PFSK-1 (cell line): Measurements from ENCODE around the gene TRIM29.

Experiments used
- FOXP2 ChIP-seq: optimal IDR thresholded peaks from 2 replicates; pipeline ENCODE3; 2011; ENCODE audit warnings: borderline replicate concordance, control low read depth, inconsistent platforms; ENCODE audit not compliant: insufficient read depth; ENCODE audit errors: extremely low read length, extremely low read depth
- POLR2AphosphoS5 ChIP-seq: IDR thresholded peaks from 2 replicates; pipeline ENCODE4 v1.6.1; 2012; ENCODE audit warnings: low read depth, mild to moderate bottlenecking, control low read depth, low read length, moderate library complexity
- REST ChIP-seq, 2 experiments: IDR thresholded peaks; 2 replicates each; pipeline versions ENCODE4 v1.6.1 to v1.8.0; 2011 to 2012; ENCODE audit warnings: low read depth in 2 of 2, low read length in 2 of 2, control low read depth in 1 of 2, inconsistent platforms in 1 of 2, mild to moderate bottlenecking in 1 of 2, moderate library complexity in 1 of 2; ENCODE audit not compliant: insufficient read depth in 1 of 2
- SIN3A ChIP-seq: IDR thresholded peaks from 2 replicates; pipeline ENCODE4 v1.6.1; 2012; ENCODE audit warnings: mild to moderate bottlenecking, low read length, moderate library complexity, borderline replicate concordance; ENCODE audit not compliant: insufficient read depth
- TAF1 ChIP-seq: IDR thresholded peaks from 2 replicates; pipeline ENCODE4 v1.6.1; 2012; ENCODE audit warnings: low read length, control low read depth, borderline replicate concordance; ENCODE audit not compliant: insufficient read depth

Gene TRIM29

GRCh38 chr11:120134106-120134930, 3.6 kb downstream of the TRIM29 start:
- 0 out of 4 replicates have a peak, but pooled peaks of 1 of the 2 experiments have one; percentile 9 for TF ChIP-seq REST (IDR thresholded peaks at IDR 0.05; ENCODE audit: insufficient read depth in 1 of 2, low read depth in 2 of 2, low read length in 2 of 2)
- no peak for TF ChIP-seq POLR2AphosphoS5

DNA sequence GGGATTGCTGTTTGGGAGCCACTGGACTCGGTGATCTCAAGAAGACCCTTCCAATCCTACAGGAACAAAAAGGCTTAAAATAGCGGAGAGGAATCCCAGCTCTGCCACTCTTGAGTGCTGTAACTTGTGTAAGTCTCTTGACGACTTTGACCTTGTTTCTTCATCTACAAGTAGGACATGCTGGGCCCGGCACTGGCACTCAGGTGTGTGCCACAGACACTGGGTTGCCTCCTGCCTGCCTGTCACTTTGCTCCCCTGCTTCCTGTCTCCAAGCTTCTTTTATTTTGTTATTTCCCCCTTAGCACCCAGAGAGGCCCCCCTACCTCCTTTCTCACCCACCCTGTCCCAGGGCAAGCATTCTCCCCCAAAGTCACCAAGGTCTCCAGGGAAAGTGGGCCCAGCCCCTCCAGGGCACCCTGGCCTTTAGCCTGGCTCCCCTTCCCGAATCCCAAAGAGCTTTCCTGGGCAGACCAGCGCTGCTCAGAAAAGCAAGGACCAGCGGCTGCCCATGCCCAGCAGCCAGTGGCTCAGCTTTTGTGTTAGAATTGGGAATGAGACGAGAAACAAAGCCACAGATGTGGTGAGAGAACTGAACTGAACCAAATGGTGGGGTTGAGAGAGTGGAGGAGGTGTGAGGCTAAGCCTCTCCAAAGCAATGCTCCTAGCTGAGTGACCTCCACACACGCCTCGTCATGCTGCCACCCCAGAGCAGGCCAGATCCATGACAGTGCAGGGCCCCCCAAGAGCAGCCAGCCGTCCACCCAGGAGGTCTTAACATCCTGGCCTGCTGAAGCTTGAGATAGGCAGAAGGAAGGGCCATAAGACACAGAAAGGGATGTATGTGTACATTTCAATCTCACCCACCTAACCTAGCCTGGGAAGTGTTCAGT, 4.5 kb downstream of the TRIM29 start:
- TF ChIP-seq POLR2AphosphoS5: no peak
- no peak for TF ChIP-seq REST (IDR thresholded peaks at IDR 0.05; ENCODE audit: insufficient read depth in 1 of 2, low read depth in 2 of 2, low read length in 2 of 2)
- no peak for TF ChIP-seq FOXP2
- no peak for TF ChIP-seq SIN3A
- no peak for TF ChIP-seq TAF1

- TF ChIP-seq FOXP2 (no peak), POLR2AphosphoS5 (no peak)
These were observed 5.2 kb downstream of the TRIM29 start for GRCh38 chr11:120132645-120133185.

DNA sequence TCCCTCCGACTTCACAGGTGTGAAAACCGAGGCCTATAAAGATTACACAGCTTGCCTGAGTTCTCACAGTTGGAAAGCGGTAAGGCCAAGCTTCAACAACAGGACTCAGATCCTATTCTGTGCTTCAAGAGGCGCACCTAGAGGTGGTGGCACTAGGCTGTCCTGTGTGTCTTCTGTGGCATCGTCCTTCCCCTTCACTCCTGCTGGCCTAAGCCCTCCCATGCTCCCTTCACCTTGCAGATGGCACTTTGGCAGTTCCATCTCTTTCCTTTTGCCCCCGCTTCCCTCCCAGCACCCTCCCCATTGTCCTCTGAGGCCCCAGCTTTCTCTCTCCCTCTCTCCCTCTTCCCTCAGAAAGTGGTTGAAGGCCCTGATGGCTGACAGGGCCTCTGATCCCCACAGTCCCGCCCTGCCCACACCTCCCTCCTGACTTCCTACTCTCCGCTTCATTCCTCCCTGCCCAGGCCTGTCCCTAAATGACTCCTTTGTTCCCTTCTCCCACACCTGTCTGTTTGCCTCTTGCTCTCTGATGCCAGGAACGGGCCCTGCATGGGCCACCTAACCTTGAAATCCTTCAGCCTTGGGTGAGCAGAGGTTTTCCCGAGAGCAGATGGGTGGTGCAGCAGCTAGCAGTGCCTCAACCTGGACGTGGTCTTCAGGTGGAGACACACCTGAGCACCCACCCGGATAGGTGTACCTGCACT, 5.8 kb downstream of the TRIM29 start:
- TF ChIP-seq REST (IDR thresholded peaks at IDR 0.05; ENCODE audit: insufficient read depth in 1 of 2, low read depth in 2 of 2, low read length in 2 of 2): no peak
- TF ChIP-seq TAF1: no peak
- TF ChIP-seq SIN3A: no peak
- TF ChIP-seq POLR2AphosphoS5: no peak
- TF ChIP-seq FOXP2: no peak

DNA sequence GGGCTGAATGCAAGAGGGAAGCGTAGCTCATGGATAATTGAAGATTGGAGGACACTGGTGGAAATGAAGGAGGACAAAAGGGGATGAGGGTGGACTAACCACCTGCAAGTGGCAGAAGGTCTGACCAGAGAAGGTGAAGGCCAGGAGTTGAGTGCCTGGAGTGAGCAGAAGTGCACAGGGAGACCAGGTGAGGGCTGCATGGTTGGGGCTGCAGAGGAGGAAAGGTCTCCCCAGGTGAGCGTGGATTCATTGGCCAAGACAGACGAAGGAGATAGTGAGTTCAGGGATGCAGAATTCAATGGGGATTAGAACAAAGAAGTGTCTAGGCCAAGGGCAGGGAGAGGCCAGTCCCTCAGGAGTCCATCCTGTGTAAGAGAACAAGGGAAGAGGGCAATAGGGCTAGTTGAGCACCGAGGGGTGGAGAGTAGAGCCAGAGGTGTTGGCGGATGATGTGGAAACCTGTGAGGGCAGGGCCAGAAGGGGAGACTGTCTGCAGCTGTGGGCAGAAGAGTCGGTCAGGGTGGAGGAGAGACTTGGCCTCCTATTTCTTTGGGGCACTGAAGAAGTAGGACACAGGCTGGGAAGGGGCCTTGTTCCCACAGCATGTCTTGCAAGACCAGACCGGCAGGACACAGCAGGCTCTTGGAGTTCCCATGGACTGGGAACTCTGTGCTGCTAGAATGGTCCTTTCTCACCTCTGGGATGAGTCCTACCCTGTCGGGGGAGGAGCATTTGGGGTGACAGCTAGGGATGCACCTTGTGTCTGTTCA, 6.7 kb downstream of the TRIM29 start:
- no peak for TF ChIP-seq REST (IDR thresholded peaks at IDR 0.05; ENCODE audit: insufficient read depth in 1 of 2, low read depth in 2 of 2, low read length in 2 of 2)
- no peak for TF ChIP-seq SIN3A
- no peak for TF ChIP-seq POLR2AphosphoS5
- no peak for TF ChIP-seq TAF1
- TF ChIP-seq FOXP2: no peak
